ENCODE measurements around the gene STK24.
"Not testable (repeated sequence)": the region's sequence is repeated elsewhere in the genome, so short reads cannot be mapped to it uniquely, and the experiment has no call there.

STK24 gene

DNA sequence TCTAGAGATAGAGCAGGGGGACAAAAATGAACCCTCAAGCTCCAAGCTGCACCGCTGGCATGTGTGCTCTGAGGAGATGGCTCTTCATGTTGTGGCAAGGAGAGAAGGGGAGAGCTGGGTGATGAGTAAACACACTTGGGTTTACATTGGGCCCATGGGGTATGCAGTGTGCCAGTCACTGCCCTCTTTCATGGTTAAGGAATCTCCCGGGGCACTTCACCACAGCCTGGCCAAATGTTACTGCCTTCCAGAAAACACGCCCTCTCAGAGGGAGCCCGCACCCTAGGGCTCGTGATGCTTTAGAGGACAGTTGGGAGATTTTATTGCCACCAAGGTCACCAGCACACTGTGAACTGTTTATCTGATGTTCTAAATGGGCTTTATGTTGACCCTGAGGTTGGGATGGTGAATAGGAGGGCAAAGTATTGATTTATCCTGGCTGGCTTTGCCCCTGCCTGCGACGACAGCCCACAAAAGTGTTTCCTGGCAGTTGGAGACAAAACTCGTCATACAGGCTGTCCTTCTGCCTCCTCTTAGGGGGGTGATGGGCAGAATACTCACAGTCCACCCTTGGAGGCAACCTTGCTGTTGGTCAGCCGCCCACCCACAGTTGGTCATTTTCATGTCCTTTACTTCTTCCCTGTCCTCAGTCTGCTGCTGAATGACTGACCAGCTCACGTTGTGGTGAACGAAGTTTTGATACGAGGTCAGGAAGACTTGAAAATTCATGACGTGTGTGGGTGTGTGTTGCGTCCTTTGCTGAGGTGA, 156.9 kb downstream of the STK24 start:
- Histone ChIP-seq H3K36me3 (ENCODE audit: insufficient read depth, low read length) (0 out of 2 replicates have a peak, but pooled peaks cover 3% of the 10 kb centered on the region), H3K4me1 (ENCODE audit: control insufficient read depth, insufficient read depth, low read length, unreplicated experiment) (no peaks in the 10 kb centered on the region), H2AFZ (ENCODE audit: low read length, unreplicated experiment) (no peak overlapping the region), H3K4me3 (ENCODE audit: low read depth, low read length) (no peak overlapping the region), H3K79me2 (ENCODE audit: control insufficient read depth, insufficient read depth, low read length, unreplicated experiment) (no peaks in the 10 kb centered on the region), H3K27ac (ENCODE audit: low read depth, low read length) (no peak overlapping the region), H3K27me3 (ENCODE audit: insufficient read depth, low read length) (no peaks in the 10 kb centered on the region)

DNA sequence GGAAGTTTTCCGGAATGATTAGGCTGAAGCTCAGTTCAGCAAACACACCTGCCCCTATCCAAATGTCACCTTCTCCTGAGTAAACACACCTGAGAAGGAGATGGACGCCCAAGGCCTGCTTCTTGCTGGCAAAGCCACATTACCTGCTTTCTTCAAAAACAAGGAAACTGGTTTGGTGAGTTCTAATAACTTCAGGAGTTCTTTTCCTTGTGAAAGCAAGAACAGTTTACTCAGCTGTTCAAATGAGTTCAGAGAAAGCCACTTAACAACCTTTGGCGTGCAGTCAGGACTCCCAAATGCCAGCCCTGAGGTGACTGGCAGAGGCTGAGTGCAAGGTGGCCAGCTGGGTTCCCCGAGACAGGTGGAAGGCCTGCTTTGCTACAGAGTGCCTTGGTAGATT, 160.5 kb downstream of the STK24 start:
- H3K27ac ChIP-seq (ENCODE audit: low read depth, low read length), result no peak overlapping the region
- H3K4me1 ChIP-seq (ENCODE audit: control insufficient read depth, insufficient read depth, low read length, unreplicated experiment), result no peaks in the 10 kb centered on the region
- no peaks in the 10 kb centered on the region for H3K79me2 ChIP-seq (ENCODE audit: control insufficient read depth, insufficient read depth, low read length, unreplicated experiment)
- H3K27me3 ChIP-seq (ENCODE audit: insufficient read depth, low read length), result no peaks in the 10 kb centered on the region
- H3K36me3 ChIP-seq (ENCODE audit: insufficient read depth, low read length), result 0 out of 2 replicates have a peak, but pooled peaks cover 3% of the 10 kb centered on the region
- no peak overlapping the region for H3K4me3 ChIP-seq (ENCODE audit: low read depth, low read length)
- no peak overlapping the region for H2AFZ ChIP-seq (ENCODE audit: low read length, unreplicated experiment)

DNA sequence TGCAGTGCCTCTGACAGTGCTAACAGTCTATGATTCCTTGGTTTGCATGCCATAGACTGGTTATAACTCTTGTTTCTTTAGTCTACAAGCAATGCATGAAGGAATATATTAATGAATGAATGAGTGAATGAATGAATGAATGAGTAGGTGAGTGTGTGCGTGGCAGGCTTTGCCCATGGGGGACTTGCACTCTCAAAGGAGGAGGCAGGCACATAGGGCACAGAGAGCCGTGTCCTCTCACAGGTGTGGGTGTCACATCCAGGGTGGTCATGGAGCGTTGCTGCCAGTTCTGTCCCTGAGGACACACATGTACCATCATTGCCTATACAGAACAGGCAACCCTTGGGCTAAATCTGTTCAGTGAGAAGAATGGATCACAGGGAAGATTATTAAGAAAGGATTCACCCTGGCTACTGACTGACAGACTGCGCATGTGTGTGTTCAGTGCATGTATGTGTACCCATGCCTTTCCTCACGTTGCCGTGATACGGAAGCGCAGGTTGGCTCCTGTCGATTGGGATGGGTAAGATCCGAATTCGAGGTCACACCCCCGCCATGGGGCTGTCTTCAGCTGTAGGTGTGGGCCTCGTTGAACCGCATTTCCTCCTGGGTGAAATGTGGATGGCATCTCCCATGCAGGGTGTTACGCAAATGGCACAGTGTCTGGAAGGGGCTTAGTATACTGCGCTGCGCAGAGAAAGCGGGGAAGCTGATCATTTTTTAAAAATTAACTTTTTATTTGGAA, 161.4 kb downstream of the STK24 start:
- Histone ChIP-seq H2AFZ (ENCODE audit: low read length, unreplicated experiment) (no peak overlapping the region), H3K4me3 (ENCODE audit: low read depth, low read length) (no peak overlapping the region), H3K27ac (ENCODE audit: low read depth, low read length) (no peak overlapping the region), H3K79me2 (ENCODE audit: control insufficient read depth, insufficient read depth, low read length, unreplicated experiment) (no peaks in the 10 kb centered on the region), H3K27me3 (ENCODE audit: insufficient read depth, low read length) (no peaks in the 10 kb centered on the region), H3K36me3 (ENCODE audit: insufficient read depth, low read length) (0 out of 2 replicates have a peak, but pooled peaks cover 3% of the 10 kb centered on the region), H3K4me1 (ENCODE audit: control insufficient read depth, insufficient read depth, low read length, unreplicated experiment) (no peaks in the 10 kb centered on the region)

DNA sequence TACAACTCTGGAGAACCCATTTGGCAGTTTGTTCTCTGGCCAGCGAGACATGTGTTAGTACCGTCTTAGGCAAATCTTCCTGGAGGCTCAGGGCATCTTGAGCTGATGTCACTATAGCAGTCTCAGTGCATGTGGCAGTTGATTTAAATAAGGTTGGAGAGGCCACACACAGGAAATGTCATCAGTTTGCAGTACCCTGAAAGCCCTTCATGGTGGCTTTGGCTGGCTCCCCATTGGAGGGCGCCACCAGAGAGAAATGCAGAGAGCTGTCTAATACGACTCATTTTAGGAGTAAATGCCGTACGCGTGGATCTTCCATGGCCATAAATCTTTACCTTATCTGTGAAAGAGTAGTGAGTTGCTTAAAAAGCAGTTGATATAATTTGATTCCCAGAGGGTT, 163.1 kb downstream of the STK24 start:
- H2AFZ ChIP-seq (ENCODE audit: low read length, unreplicated experiment), result no peak overlapping the region
- no peaks in the 10 kb centered on the region for H3K79me2 ChIP-seq (ENCODE audit: control insufficient read depth, insufficient read depth, low read length, unreplicated experiment)
- no peaks in the 10 kb centered on the region for H3K4me1 ChIP-seq (ENCODE audit: control insufficient read depth, insufficient read depth, low read length, unreplicated experiment)
- H3K36me3 ChIP-seq (ENCODE audit: insufficient read depth, low read length), result 0 out of 2 replicates have a peak, but pooled peaks cover 3% of the 10 kb centered on the region
- no peak overlapping the region for H3K4me3 ChIP-seq (ENCODE audit: low read depth, low read length)
- H3K27me3 ChIP-seq (ENCODE audit: insufficient read depth, low read length), result no peaks in the 10 kb centered on the region
- H3K27ac ChIP-seq (ENCODE audit: low read depth, low read length), result no peak overlapping the region

DNA sequence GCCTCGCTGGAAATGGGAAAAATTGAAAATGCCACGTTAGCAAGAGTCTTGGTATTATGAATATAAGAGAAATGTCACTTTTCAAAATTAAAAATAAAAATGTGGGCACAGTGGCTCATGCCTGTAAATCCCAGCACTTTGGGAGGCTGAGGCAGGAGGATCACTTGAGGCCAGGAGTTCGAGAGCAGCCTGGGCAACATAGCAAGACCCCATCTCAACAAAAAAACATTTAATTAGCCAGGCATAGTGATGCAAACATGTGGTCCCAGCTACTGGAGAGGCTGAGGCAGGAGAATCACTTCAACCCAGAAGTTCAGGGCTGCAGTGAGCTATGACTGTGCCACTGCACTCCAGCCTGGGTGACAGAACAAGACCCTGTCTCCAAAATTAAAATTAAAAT, 163.6 kb downstream of the STK24 start:
- H3K36me3 ChIP-seq (ENCODE audit: insufficient read depth, low read length); H3K4me3 ChIP-seq (ENCODE audit: low read depth, low read length); H2AFZ ChIP-seq (ENCODE audit: low read length, unreplicated experiment); H3K79me2 ChIP-seq (ENCODE audit: control insufficient read depth, insufficient read depth, low read length, unreplicated experiment); H3K27me3 ChIP-seq (ENCODE audit: insufficient read depth, low read length); H3K4me1 ChIP-seq (ENCODE audit: control insufficient read depth, insufficient read depth, low read length, unreplicated experiment); H3K27ac ChIP-seq (ENCODE audit: low read depth, low read length): not testable (repeated sequence)

DNA sequence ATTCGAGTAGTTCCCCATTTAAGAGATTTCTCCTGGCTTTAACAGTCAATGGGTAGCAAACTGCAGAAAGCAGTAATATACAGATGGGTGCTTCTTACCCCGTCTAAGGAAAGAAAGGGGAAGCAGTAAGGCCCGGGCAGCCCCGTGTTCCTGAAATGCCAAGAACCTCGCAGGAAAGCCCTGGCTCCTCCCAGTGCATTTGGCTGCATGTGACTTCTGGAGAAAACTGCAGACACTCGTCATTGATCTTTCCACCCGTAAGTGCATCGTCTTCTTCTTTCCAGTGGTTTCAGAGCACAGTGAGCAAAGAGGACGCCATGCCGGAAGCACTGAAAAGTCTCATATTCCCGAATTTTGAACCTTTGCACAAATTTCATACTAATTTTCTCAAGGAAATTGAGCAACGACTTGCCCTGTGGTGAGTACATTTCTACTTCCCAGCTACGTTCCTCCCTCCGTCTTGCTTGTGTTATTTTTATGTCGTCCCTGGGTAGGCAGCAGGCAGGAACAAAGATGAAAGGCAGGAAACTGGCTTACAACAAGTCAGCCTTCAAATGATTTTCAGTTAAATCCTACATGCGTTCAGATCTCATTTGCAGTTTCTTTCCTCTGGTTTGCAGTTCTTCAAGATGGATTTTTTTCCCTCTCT, 165.2 kb downstream of the STK24 start:
- Histone ChIP-seq H3K27ac (ENCODE audit: low read depth, low read length) (no peak overlapping the region), H3K27me3 (ENCODE audit: insufficient read depth, low read length) (no peaks in the 10 kb centered on the region), H3K4me1 (ENCODE audit: control insufficient read depth, insufficient read depth, low read length, unreplicated experiment) (no peaks in the 10 kb centered on the region), H3K79me2 (ENCODE audit: control insufficient read depth, insufficient read depth, low read length, unreplicated experiment) (no peaks in the 10 kb centered on the region), H3K4me3 (ENCODE audit: low read depth, low read length) (no peak overlapping the region), H2AFZ (ENCODE audit: low read length, unreplicated experiment) (no peak overlapping the region), H3K36me3 (ENCODE audit: insufficient read depth, low read length) (0 out of 2 replicates have a peak, but pooled peaks cover 3% of the 10 kb centered on the region)

DNA sequence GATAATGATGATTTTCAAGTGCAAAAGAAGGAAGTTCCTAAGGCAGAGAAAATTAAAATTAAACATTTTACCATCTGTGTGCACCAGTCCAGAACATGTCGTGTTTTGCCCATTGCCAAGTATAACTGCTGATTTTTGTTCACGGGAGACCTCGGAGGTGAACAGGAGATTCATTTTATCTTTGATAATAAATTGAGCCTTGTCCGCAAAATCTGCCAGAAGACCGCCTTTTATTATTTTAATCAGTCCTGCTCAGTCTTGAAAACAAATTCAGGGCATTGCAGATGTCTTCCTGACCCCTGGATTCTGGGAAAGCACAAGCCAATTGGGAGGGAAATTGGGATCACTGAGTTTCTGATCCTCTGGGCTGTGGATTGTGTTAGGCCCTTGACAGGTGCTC, 165.9 kb downstream of the STK24 start:
- 0 out of 2 replicates have a peak, but pooled peaks cover 1% of the 10 kb centered on the region for H3K36me3 ChIP-seq (ENCODE audit: insufficient read depth, low read length)
- no peaks in the 10 kb centered on the region for H3K27me3 ChIP-seq (ENCODE audit: insufficient read depth, low read length)
- H3K27ac ChIP-seq (ENCODE audit: low read depth, low read length), result no peak overlapping the region
- no peak overlapping the region for H2AFZ ChIP-seq (ENCODE audit: low read length, unreplicated experiment)
- no peaks in the 10 kb centered on the region for H3K79me2 ChIP-seq (ENCODE audit: control insufficient read depth, insufficient read depth, low read length, unreplicated experiment)
- H3K4me3 ChIP-seq (ENCODE audit: low read depth, low read length), result no peak overlapping the region
- no peaks in the 10 kb centered on the region for H3K4me1 ChIP-seq (ENCODE audit: control insufficient read depth, insufficient read depth, low read length, unreplicated experiment)

DNA sequence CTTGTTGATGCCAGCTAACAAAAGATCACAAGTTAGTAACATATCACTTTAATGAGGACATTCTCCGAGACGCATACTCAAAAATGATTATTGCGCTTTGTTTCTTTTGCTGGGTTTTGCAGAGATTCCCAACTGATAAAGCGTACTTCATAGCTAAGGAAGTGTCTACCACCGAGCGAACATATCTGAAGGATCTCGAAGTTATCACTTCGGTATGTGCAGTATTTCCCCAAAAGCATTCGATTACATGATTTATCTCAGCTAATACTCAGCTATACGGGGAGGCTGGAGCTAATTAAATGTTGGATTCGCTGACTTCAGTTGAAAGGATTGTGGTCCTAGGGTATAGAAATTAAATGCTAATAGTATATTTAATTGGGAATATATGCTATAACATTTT, 166.3 kb downstream of the STK24 start:
- Histone ChIP-seq H3K27ac (ENCODE audit: low read depth, low read length) (no peak overlapping the region), H3K27me3 (ENCODE audit: insufficient read depth, low read length) (no peaks in the 10 kb centered on the region), H3K36me3 (ENCODE audit: insufficient read depth, low read length) (no peaks in the 10 kb centered on the region), H3K4me3 (ENCODE audit: low read depth, low read length) (no peak overlapping the region), H3K79me2 (ENCODE audit: control insufficient read depth, insufficient read depth, low read length, unreplicated experiment) (no peaks in the 10 kb centered on the region), H2AFZ (ENCODE audit: low read length, unreplicated experiment) (no peak overlapping the region), H3K4me1 (ENCODE audit: control insufficient read depth, insufficient read depth, low read length, unreplicated experiment) (no peaks in the 10 kb centered on the region)

DNA sequence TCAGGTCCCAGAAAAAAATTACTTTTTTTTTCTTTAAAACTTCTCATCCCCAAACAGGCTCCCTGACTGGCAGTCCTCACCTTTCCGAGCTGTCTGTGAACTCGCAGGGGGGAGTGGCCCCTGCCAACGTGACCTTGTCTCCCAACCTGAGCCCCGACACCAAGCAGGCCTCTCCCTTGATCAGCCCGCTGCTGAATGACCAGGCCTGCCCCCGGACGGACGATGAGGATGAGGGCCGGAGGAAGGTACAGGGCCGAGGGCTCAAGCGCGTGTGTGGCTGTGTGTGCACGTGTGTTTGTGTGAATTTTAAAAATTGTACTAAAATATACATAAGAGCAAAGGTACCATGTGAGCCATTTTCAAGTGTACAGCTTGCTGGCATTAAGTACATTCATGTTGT, 167.6 kb downstream of the STK24 start:
- Histone ChIP-seq H3K27ac (ENCODE audit: low read depth, low read length) (no peak overlapping the region), H3K4me3 (ENCODE audit: low read depth, low read length) (no peak overlapping the region), H3K27me3 (ENCODE audit: insufficient read depth, low read length) (no peaks in the 10 kb centered on the region), H3K4me1 (ENCODE audit: control insufficient read depth, insufficient read depth, low read length, unreplicated experiment) (no peaks in the 10 kb centered on the region), H3K79me2 (ENCODE audit: control insufficient read depth, insufficient read depth, low read length, unreplicated experiment) (no peaks in the 10 kb centered on the region), H2AFZ (ENCODE audit: low read length, unreplicated experiment) (no peak overlapping the region), H3K36me3 (ENCODE audit: insufficient read depth, low read length) (no peaks in the 10 kb centered on the region)

DNA sequence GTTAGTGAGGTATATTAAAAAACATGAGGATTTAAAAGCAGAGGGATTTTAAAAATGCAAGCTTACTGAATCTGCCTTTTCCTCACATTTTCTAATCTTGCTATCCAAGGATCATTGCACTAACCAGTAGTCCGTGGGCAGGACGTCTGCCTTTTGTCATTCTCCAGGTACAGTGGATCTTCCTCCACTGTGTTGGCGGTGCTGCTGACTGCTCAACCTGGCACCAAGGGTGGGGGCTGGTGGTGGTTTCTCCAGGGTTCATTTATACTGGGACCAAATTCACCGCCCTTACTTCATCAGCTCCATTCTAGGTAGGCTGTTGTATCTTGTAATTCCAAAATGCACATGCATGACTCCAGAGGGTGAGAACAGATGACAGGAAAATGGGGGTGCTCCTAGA, 169.3 kb downstream of the STK24 start:
- Histone ChIP-seq H3K79me2 (ENCODE audit: control insufficient read depth, insufficient read depth, low read length, unreplicated experiment) (no peaks in the 10 kb centered on the region), H3K27me3 (ENCODE audit: insufficient read depth, low read length) (no peaks in the 10 kb centered on the region), H3K27ac (ENCODE audit: low read depth, low read length) (no peak overlapping the region), H3K4me3 (ENCODE audit: low read depth, low read length) (no peak overlapping the region), H3K36me3 (ENCODE audit: insufficient read depth, low read length) (no peaks in the 10 kb centered on the region), H2AFZ (ENCODE audit: low read length, unreplicated experiment) (no peak overlapping the region), H3K4me1 (ENCODE audit: control insufficient read depth, insufficient read depth, low read length, unreplicated experiment) (no peaks in the 10 kb centered on the region)
